GM21367 (cell line): ENCODE results near the gene SLC6A6.
"Not testable (repeated sequence)": the region's sequence is repeated elsewhere in the genome, so short reads cannot be mapped to it uniquely, and the experiment has no call there.

Experiments
- ATAC-seq: cut with Tn5 transposase; IDR thresholded peaks from one replicate; pipeline ENCODE4 v1.9.1; 2021; ENCODE audit not compliant: unreplicated experiment

SLC6A6 gene

DNA sequence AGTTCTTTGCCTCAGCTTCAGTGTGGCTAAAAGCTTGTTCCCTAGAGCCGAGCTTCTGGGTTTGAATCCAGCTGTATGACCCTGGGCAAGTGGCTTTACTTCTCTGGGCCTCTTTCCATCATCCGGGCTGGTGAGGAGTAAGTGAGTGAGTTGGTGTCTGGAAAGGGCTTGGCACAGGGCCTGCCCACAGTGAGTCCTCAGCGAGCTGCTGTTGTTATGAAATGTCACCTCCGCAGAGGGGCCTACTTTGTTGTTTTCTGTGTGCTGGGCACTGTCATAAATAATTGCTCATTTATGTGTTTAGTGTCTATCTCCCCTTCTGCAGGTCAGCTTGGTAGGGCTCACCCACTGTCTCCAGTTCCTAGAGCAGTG lies 31.7 kb downstream of the SLC6A6 start:
- no peak for ATAC-seq

DNA sequence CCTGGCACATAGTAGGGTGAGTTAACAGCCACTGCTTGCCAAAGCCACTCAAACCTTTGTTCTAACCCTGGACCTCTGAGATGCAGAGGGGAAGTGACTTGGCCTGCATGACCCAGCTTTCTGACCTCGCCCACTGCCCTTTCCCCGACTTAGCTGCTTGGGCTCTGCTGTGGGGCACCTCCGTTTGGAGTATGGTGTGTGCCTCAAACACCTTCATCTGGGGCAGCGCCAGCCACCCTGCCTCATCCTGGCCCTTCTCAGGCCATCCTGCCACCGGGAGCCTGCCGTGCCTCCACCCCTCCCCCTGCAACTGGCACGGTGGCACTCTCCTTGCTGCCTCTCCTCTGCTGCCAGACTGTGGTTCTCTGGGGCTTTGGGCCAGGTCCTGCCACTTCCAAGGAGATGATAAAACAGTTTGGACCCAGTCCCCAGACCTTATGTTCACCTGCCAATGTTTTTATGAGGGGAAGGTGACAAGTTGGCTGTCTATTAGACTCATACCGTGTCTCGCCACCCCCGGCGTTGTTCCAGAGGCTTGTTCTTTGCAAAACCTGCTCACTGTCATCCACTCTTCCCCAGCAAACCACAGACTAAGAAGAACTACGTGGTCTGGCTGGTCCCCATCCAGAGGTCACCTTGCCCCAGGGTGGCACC lies 32.2 kb downstream of the SLC6A6 start:
- ATAC-seq = no peak

DNA sequence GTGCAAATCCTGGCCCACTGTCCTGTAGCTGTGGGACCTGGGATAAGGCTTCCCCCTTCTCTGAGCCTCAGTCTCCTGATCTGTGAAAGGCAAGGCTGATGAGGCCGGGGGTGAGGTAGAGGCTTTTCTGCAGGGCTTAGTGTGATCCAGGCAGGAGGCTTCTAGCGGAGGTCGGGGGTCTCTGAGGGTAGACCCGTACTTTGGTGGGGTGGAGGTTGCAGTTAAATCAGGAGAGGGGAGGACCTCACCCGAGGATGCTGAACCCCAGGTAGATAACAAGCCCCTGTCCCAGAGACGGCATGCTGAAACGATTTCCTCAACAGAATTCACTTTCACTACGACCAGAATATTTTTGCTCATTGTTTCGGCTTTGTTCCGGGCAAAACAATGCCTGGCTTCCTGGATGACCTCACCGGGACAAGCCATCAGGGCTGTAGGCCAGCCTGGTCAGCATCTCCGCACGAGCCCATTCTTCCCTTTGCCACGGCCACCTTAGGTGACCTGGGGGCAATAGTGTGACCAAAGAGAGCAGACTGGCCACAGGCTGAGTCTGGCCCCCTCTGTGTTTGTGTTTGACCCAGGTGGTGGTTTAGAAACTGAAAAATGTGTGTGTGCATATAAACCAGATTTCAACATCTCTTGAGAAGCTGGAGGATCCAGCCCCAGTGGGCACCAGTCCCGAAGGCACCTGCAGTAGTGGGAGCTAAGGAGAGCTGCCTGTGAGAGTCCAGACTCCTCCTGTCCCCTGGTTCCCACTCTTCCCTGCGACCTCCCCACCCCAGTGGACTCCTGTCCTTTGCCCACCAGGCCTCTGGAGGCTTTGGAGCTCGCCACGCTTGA lies 33.0 kb downstream of the SLC6A6 start:
- no peak for ATAC-seq

DNA sequence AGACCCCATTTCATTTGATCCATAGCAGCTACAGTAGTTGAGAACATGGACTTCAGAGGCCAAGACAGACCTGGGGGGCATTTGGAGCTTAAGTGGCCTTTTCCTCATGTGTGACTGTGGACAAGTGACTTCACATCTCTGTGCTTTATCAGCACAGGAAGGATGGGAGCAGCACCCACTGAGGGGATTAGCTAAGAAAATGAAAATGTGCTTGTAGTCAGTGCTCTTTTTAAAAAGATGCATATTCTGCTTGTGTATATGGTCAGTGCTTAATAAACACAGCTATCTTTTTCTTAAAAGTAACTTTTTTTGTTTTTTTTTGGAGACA lies 34.5 kb downstream of the SLC6A6 start:
- ATAC-seq = no peak

DNA sequence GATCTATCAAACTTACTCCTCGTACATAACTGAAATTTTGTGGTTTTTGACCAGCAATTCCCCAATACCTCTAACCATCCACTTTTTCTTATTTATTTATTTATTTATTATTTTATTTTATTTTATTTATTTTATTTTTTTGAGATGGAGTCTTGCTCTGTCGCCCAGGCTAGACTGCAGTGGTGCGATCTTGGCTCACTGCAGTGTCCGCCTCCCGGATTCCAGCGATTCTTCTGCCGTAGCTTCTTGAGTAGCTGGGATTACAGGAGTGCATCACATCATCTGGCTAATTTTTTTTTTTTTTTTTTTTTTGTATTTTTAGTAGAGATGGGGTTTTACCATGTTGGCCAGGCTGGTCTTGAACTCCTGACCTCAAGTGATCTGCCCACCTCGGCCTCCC lies 35.3 kb downstream of the SLC6A6 start:
- not testable (repeated sequence) for ATAC-seq

DNA sequence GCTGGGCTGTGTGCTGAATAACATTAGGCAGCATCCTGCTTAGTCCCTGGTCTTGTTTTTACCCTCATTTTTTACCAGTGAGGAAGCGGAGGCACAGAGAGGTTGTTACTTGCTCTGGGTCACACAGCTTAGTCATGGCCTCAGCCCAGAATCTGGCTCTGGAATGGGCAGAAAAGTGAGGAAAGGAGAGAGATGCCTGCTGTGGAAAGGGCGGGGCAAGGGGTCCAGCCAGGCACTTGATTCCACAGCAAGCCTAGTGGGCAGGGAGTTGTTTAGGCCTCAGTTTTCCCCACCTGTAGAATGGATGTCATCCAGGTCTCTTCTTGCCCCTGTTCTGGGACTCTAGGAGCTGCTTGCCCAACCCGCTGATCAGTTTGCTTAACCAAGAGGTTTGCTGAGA lies 35.9 kb downstream of the SLC6A6 start:
- no peak for ATAC-seq

DNA sequence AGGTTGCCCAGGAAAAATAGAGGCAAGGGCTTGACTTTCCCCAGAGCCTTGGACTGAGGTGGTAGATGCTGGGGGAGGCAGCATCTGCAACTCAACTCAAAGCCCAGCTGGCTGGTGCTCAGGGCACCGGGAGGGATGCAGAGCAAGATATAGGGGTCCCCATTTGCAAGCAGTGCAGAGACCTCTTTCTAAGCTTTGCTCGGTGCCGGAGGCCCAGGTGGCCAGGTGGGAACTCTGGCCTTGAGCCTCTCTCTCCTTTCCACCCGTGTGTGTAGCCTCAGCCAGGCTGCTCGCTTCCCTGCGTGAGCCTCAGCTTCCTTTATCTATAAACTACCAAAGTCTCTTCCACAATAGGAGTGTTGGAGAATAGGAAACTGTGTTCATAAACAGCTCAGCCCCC lies 36.5 kb downstream of the SLC6A6 start:
- ATAC-seq = no peak

DNA sequence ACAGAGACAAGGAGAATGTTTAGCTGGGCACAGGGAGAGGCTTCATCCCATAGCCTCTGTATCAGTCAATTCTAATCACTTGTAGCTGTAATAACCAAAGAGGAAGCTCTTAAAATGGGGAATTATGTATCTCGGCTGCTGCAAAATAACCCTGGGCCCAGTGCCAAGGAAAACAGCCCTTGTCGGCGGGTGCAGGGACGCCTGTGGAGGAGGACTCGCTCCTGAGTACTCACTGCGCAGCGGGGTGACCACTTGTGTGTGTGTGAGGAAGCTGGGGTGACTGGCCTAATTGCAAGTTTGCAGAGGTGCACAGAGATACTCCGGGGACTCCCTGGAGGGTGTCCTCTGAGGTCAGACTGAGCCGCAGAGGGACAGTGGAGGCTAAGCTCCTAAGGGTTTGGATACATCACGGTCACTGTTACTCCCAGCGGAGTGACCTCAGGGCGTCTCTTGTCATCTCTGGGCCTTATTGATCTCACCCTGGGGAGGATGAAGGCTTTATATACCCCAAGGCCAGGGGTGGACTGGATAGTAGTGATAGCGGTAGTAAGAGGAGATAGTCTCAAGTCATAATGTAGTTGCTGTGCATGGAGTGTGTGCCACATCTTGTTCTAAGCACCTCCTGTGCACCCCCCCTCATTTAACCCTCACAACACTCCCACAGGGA lies 37.2 kb downstream of the SLC6A6 start:
- ATAC-seq = no peak

DNA sequence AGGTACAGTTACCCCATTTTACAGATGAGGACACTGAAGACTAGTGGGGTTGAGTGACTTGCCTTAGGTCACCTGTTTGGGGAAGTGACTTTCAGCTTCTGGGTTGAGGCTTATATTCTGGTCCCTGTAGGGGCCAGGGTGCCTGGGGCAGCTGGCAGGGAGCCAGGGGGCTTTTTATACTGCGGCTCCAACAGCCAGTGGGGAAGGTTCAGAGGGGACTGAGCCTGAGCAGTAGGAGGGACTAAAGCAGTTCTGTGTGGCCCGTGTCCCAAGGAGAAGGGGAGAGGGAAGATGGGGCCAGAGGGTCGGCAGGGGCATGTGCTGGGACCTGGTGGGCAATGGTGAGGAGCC lies 37.7 kb downstream of the SLC6A6 start:
- ATAC-seq = no peak

DNA sequence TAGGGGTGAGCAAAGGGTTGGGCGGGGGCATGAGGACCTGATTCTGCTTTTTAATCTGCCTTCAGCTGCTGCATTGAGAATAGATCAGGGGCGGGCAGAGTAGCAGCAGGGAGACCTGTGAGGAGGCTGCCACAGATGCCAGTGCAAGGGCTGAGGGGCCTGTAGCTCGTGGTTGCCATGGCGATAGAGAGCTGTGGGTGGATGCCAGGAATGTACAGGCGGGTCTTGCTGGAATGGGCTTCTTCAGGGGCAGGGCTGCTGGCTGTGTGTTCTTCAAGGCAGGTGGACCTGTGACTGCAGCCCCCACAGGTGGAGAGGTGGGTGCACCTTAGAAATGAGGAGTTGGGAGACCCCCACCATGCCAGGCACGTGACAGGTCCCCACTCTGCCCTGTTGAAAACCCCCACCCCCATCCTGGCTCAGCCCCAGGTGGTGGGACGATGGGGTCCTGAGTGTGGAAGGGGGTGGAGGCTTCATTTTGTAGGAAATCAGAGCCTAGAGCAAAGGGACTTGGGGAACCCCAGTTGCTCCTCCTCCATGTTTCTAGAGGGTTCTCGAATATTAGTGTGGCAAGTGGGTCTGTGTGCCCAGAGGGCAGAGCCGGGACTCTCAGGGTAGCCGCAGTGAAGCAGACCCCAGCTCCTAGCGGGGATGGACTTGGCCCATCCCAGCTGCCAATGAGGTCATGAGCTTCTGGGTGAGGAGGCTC lies 38.3 kb downstream of the SLC6A6 start:
- ATAC-seq = no peak

DNA sequence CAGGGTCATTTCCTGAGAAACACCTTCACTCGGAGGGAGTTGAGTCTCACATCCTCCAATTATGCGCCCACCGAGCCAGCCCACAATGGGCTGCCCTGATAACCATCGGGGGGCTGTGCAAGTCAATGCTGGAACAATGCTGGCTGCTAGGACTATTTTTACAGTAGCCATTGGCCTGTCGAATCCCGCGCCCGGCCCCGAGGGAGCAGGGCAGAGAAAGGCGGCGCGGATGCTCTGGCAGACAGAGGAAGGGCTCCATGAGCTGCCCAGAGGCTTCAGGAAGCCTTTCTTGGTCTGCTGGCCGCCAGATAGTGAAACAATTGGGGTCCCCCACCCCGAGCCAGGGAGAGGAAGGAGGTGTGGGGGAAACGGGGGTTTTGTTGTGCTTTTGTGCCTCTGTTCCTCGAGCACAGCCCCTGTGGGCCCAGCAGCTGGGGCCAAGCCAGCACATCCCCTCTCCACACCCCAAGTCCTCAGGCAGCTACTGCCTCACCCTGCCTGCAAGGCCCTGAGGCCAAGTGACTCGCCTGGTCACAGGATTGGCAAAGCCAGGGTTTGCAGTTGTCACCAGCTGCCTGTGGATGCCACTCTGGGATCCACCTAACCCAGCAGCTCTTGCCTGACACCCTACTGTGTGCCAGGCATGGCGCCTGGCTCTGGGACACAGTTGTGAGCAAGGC lies 39.0 kb downstream of the SLC6A6 start:
- no peak for ATAC-seq

DNA sequence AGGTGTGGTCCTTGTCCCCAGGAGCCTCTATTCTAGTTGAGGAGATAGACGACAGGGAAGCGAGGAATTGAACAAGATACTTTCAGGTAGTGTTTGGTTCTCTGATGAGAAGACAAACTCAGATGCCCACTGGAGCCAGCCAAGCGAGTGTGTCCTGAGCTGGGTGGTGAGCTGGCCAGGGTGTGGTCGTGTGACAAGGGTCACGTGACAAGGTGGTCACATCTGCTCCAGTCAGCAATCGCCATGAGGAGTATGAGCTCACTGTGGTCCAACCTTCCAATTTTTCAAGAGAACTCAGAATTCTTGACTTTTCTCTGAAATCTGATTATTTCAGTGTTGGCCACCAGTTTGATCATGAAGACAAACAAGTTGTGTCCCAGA lies 39.5 kb downstream of the SLC6A6 start:
- ATAC-seq = no peak

DNA sequence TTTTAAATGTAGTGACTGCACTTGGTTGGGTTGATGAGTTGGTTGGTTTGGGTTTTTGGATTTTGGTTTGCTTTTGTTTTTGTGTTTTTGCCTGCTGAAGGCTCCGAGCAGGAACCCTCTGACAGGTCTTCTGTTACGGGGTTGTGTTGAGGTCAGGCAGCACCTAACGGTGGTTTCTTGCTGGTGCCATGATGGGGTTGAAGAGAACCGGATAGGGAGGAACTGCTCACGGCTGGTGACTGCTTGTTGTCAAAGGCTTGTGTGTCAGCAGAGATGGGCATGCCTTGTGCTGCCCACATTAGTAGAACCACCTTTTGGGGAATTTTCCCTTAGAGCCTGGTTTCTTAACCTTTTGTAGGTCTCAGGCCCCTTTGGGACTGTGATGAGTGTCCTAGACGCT lies 42.0 kb downstream of the SLC6A6 start:
- ATAC-seq = no peak

DNA sequence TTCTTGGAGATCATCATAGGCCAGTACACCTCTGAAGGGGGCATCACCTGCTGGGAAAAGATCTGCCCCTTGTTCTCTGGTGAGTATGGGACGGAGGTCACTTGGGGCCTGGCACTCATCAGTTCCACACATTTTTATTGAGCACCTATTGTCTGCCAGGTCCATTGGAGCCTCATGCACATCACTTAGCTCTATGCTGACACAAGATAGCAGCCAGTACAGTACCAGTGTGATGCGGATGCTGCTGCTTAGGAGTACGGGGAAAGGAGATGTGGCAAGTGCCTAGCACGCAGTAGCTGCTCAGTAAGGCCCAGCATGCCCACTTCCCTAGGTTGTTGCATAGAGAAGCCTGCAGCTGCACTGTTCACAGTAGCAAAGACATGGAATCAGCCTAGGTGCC lies 43.4 kb downstream of the SLC6A6 start:
- ATAC-seq = no peak

DNA sequence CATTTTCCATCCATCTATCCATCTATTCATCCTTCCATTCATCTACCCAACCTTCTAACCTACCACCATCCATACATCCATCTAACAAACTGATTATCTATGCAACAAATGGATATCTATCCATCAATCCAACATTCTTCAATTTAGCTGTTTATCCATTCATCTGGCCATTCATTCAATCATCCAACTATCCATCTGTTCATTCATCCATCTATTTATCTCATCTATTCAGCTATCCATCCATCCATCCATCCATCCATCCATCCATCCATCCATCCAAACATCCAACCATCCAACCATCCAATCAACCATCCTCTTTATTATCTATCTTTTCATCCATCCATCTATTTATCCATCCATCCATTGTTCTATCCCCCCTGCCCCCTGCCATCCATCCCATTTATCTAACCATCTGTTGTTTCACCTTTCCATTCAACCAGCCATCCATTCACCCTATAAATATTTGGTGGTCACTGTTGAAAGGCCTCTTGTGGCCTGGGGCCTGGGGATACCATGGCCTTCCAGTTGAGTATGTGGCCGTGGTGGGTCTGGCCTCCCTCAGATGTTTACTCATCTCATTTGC lies 44.7 kb downstream of the SLC6A6 start:
- ATAC-seq = no peak

DNA sequence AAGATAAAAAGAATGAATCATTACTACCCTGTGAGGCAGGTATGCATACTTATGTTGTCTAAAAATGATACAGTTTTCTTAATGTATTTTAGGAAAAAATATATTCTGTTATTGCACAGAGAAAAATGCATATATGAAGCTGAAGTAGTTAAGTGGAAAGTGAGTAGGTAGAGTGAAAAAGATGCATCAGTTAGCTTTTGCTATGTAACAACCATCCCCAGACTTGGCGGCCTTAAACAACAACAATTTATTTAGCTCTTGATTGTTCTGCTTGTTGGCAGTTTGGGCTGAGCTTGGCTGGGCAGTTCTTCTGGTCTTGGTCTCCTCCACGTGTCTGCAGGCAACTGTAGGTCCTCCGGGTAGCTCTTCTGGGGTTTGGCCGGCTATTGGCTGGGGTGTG lies 45.7 kb downstream of the SLC6A6 start:
- ATAC-seq = no peak

DNA sequence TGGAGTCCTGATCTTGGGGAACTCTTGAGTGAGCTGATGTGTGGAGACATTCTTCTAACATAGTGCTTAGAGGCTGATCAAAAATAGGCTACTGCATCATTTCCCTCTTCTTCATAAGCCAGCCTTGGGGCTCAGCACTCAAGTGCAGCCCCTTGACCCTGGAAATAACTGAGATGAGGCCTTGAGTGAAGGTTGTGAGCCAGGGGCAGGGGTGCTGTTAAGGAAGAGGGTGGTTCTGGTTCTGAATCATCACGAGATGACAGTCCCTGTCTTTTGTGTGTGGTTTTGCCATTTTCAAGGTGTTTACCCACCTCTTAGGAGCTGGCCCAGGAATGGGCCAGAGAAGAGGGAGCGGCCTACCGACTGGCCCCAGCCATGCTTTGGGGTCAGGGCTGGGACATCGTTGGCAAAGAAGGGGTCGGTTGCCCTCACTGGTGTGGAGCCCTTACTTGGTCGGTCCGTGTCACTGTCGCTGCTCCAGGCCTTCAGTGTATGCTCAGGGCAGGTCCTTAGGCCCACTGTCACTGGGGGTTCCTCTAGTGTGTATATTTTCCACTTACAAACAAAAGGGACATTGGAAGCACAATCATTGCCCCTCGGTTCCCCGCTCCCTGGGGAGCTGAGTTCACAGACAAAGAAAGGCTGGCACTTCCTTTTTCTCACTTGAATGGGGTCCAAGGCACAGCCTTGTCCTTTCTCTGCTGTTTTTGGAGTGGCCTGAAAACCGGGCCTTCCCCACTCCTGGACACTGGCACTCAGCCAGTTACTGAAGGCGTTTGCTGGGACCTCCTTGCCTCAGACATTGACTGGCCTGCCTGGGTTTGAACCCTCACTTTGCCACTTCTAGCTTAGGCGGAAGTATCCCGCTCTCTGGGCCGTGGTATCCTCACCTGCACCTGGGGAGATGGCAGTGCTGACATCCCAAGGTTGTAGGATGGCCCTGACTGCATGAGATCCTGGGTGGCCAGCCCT lies 46.6 kb downstream of the SLC6A6 start:
- no peak for ATAC-seq

DNA sequence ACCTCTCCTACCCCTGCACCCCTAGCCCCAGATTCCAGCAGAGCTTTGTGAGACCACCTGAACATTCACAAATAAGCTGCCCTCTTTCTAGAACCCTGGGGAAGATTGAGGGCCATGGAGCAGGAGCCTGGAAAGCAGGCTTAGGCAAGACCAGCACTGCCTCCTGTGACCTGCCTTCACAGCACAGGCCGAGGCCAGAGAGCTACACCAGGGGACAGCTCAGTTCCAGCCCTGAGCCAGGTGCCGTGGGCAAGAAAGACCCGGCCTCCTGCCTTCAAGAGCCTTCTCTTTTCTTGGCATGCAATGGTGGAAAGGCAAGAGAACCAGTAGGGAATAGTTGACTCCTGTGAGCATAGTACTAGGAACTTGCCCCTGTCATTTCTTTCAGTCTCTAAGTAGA lies 48.1 kb downstream of the SLC6A6 start:
- no peak for ATAC-seq

DNA sequence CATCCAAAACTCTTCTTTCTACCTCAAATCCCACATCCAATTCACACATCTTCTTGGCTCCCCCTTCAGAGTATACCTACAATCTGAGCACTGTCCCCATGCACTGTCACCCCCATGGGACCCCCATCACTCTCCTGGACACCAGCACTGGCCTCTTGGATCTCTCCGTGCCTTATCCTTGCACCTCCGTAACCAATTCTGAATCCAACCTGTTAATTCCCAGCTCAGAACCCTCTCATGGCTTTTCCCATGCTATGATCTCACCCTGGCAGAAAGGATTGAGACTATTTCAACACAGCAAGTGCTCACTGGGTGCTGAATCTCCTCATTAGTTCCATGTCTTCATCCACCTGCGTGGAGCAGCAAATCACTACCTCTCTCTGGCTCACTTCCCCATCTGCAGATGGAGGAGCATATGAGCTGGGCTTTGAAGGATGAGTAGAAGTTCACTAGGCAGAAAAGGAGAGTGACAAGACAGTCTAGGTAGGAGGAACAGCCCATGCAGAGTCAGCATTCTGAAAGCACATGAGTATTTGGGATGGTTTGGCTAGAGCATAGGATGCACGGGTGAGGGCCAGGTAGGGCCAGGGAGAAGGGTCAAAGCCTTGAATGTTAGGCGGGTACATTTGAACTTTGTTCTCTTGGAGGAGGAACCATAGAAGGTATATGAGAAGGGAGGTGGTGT lies 48.7 kb downstream of the SLC6A6 start:
- no peak for ATAC-seq
